ENCODE data around the gene TMSB4X.

GRCh38 chrX:12974305-12974795 lies 560 bp upstream of the TMSB4X start:
- TF ChIP-seq CTCF (IDR thresholded peaks at IDR 0.05) (no peak), POLR2A (IDR thresholded peaks at IDR 0.05; ENCODE audit: low read depth) (no peak), EP300 (IDR thresholded peaks at IDR 0.05) (no peak), POLR2AphosphoS5 (IDR thresholded peaks at IDR 0.05) (no peak)
